Ishikawa (cell line): ENCODE results near the gene CEP78.

ENCODE experiments used
- CEBPB ChIP-seq: IDR thresholded peaks from 2 replicates; pipeline ENCODE4 v1.6.1; 2012
- CREB1 ChIP-seq: IDR thresholded peaks from 2 replicates; pipeline ENCODE4 v1.6.1; 2012; ENCODE audit warnings: low read depth
- RAD21 ChIP-seq: IDR thresholded peaks from 2 replicates; pipeline ENCODE4 v1.6.1; 2012; ENCODE audit warnings: low read depth
- REST ChIP-seq: IDR thresholded peaks from 2 replicates; pipeline ENCODE4 v1.6.1; 2012; ENCODE audit warnings: low read depth, mild to moderate bottlenecking
- TCF12 ChIP-seq: IDR thresholded peaks from 2 replicates; pipeline ENCODE4 v1.6.1; 2012; ENCODE audit warnings: low read depth
- YY1 ChIP-seq: IDR thresholded peaks from 2 replicates; pipeline ENCODE4 v1.6.1; 2012; ENCODE audit warnings: low read depth
- ZBTB7A ChIP-seq: IDR thresholded peaks from 2 replicates; pipeline ENCODE4 v1.6.1; 2012; ENCODE audit warnings: low read depth
- TF ChIP-seq, protein P1 (sequence below): IDR thresholded peaks from 2 replicates; pipeline ENCODE4 v1.6.1; 2012

DNA sequence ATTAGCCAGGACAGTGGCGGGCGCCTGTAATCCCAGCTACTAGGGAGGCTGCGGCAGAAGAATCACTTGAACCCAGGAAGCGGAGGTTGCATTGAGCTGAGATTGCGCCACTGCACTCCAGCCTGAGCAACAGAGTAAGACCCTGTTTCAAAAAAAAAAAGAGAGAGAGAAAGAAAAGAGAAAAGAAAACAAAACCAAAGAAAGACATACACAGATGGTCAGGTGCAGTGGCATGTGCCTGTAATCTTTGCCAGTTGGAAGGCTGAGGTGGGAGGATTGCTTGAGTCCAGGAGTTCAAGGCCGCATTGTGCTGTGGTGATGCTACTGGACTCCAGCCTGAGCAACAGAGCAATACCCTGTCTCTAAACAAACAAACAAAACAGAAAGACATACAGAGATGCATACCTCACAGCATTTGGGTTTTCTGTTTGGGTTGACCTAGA lies 51.1 kb downstream of the CEP78 start:
- TF ChIP-seq, protein P1, sequence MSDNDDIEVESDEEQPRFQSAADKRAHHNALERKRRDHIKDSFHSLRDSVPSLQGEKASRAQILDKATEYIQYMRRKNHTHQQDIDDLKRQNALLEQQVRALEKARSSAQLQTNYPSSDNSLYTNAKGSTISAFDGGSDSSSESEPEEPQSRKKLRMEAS: no peak
- TF ChIP-seq RAD21: no peak
- no peak for TF ChIP-seq CEBPB
- TF ChIP-seq TCF12: no peak
- TF ChIP-seq YY1: no peak
- no peak for TF ChIP-seq CREB1
- TF ChIP-seq REST: no peak
- no peak for TF ChIP-seq ZBTB7A
